ENCODE results near the gene FAM47E. TPM values are rescaled to one million over a fixed set of nuclear protein-coding genes. Genes with fewer than 3 reads are reported as not detected.

Gene FAM47E
- polyA plus RNA-seq, 1 donor from 2014 or later = 3.7 TPM

GRCh38 chr4:76216975-76217814 is 34.3 kb upstream of the FAM47E start:
- Histone ChIP-seq H3K9me3 (ENCODE audit: low read length) (no peaks in the 10 kb centered on the region), H3K4me3 (ENCODE audit: low read length) (no peak overlapping the region), H3K4me2 (ENCODE audit: low read length) (no peak overlapping the region), H3F3A (ENCODE audit: insufficient read depth, low read length, poor library complexity, severe bottlenecking) (no peaks in the 10 kb centered on the region), H3K27me3 (ENCODE audit: insufficient read depth, low read depth, low read length) (no peaks in the 10 kb centered on the region), H3K36me3 (ENCODE audit: insufficient read depth, low read length) (no peaks in the 10 kb centered on the region), H3K27ac (ENCODE audit: low read length) (no peak overlapping the region), H3K9me2 (ENCODE audit: insufficient read depth, low read length) (no peaks in the 10 kb centered on the region), H3K79me2 (replicated peaks; ENCODE audit: insufficient read depth, low read length) (peaks cover 9% of the 10 kb centered on the region), H2AFZ (ENCODE audit: low read depth, low read length) (no peak overlapping the region), H3K9ac (ENCODE audit: low read length) (no peak overlapping the region), H4K20me1 (ENCODE audit: insufficient read depth) (no peaks in the 10 kb centered on the region)
- TF ChIP-seq EP300 (conservative IDR thresholded peaks at IDR 0.05; ENCODE audit: poor library complexity, severe bottlenecking) (no peak), RAD21 (conservative IDR thresholded peaks at IDR 0.05) (no peak), REST (IDR thresholded peaks at IDR 0.05; ENCODE audit: borderline replicate concordance) (no peak), MXI1 (conservative IDR thresholded peaks at IDR 0.05; ENCODE audit: poor library complexity, severe bottlenecking) (no peak), CTCF (IDR thresholded peaks at IDR 0.05; ENCODE audit: poor library complexity, severe bottlenecking) (no peak), SMC3 (conservative IDR thresholded peaks at IDR 0.05; ENCODE audit: poor library complexity) (no peak), POLR2AphosphoS5 (IDR thresholded peaks at IDR 0.05) (no peak), EZH2 (IDR thresholded peaks at IDR 0.05; ENCODE audit: borderline replicate concordance, insufficient read depth, low read length, poor library complexity, severe bottlenecking) (no peak), TAF1 (IDR thresholded peaks at IDR 0.05; ENCODE audit: low read depth) (no peak)

GRCh38 chr4:76219299-76220055 is 32.0 kb upstream of the FAM47E start:
- H3F3A ChIP-seq (ENCODE audit: insufficient read depth, low read length, poor library complexity, severe bottlenecking) = no peaks in the 10 kb centered on the region
- no peaks in the 10 kb centered on the region for H3K9me3 ChIP-seq (ENCODE audit: low read length)
- H3K4me2 ChIP-seq (ENCODE audit: low read length) = no peak overlapping the region
- H3K27ac ChIP-seq (ENCODE audit: low read length) = no peak overlapping the region
- no peak overlapping the region for H3K9ac ChIP-seq (ENCODE audit: low read length)
- no peak overlapping the region for H3K4me3 ChIP-seq (ENCODE audit: low read length)
- no peaks in the 10 kb centered on the region for H3K36me3 ChIP-seq (ENCODE audit: insufficient read depth, low read length)
- no peak overlapping the region for H2AFZ ChIP-seq (ENCODE audit: low read depth, low read length)
- no peaks in the 10 kb centered on the region for H3K27me3 ChIP-seq (ENCODE audit: insufficient read depth, low read depth, low read length)
- no peaks in the 10 kb centered on the region for H3K9me2 ChIP-seq (ENCODE audit: insufficient read depth, low read length)
- H4K20me1 ChIP-seq (ENCODE audit: insufficient read depth) = no peaks in the 10 kb centered on the region
- H3K79me2 ChIP-seq (replicated peaks; ENCODE audit: insufficient read depth, low read length) = no peaks in the 10 kb centered on the region
- no peak for TF ChIP-seq SMC3 (conservative IDR thresholded peaks at IDR 0.05; ENCODE audit: poor library complexity)
- TF ChIP-seq EP300 (conservative IDR thresholded peaks at IDR 0.05; ENCODE audit: poor library complexity, severe bottlenecking) = no peak
- no peak for TF ChIP-seq EZH2 (IDR thresholded peaks at IDR 0.05; ENCODE audit: borderline replicate concordance, insufficient read depth, low read length, poor library complexity, severe bottlenecking)
- TF ChIP-seq TAF1 (IDR thresholded peaks at IDR 0.05; ENCODE audit: low read depth) = no peak
- no peak for TF ChIP-seq CTCF (IDR thresholded peaks at IDR 0.05; ENCODE audit: poor library complexity, severe bottlenecking)
- no peak for TF ChIP-seq MXI1 (conservative IDR thresholded peaks at IDR 0.05; ENCODE audit: poor library complexity, severe bottlenecking)
- no peak for TF ChIP-seq POLR2AphosphoS5 (IDR thresholded peaks at IDR 0.05)
- no peak for TF ChIP-seq RAD21 (conservative IDR thresholded peaks at IDR 0.05)
- TF ChIP-seq REST (IDR thresholded peaks at IDR 0.05; ENCODE audit: borderline replicate concordance) = no peak

Data from neural cell (in vitro differentiated cells).